Activated B cell treated with CpG ODN at 0.5 μM for 24 hours (primary cell): ENCODE measurements around the gene ST8SIA5. TPM values are rescaled to one million over a fixed set of nuclear protein-coding genes. Genes with fewer than 3 reads are reported as not detected.

Experiments
- ATAC-seq: fragments of 200-7000 bp; cut with Tn5 transposase; one replicate; pipeline ENCODE4 v1.10.0; 2021; ENCODE audit warnings: low read depth, mild to moderate bottlenecking, moderate library complexity
- CTCF ChIA-PET: fragments of 350-600 bp; sonication (Branson Sonifier 250); formaldehyde crosslinking; loops from one replicate; lab custom pipeline; 2021; ENCODE audit warnings: antibody characterized with exemption; lab: Charles Lee
- POLR2A ChIA-PET: fragments of 350-600 bp; sonication (Branson Sonifier 250); formaldehyde crosslinking; loops from one replicate; lab custom pipeline; 2021; ENCODE audit warnings: antibody characterized with exemption; lab: Charles Lee
- DNase-seq: peaks from one replicate; pipeline ENCODE4 v3.0.0; 2022
- H3K27ac Mint-ChIP-seq: one replicate; pipeline ENCODE4 v1.8.0; 2020; ENCODE audit warnings: mixed read lengths
- H3K27me3 Mint-ChIP-seq: one replicate; pipeline ENCODE4 v1.8.0; 2021; ENCODE audit warnings: mixed read lengths
- H3K36me3 Mint-ChIP-seq: one replicate; pipeline ENCODE4 v1.8.0; 2021; ENCODE audit warnings: low read depth, mixed read lengths
- H3K4me1 Mint-ChIP-seq: one replicate; pipeline ENCODE4 v1.8.0; 2021; ENCODE audit warnings: mixed read lengths
- H3K4me3 Mint-ChIP-seq: one replicate; pipeline ENCODE4 v1.8.0; 2020; ENCODE audit warnings: mild to moderate bottlenecking, mixed read lengths
- H3K9me3 Mint-ChIP-seq: one replicate; pipeline ENCODE4 v1.8.0; 2020; ENCODE audit warnings: mixed read lengths
- CTCF ChIP-seq: fragments of 200-600 bp; IDR thresholded peaks from one replicate; pipeline ENCODE4 v1.8.0; 2022; ENCODE audit warnings: antibody characterized with exemption, mild to moderate bottlenecking
- intact Hi-C: fragments of 100-400 bp; cut with micrococcal nuclease; formaldehyde crosslinking; loops from one replicate; pipeline ENCODE4 v1.15.1; 2024
- total RNA-seq: library from RNA; stranded (reverse); gene quantifications from 2 replicates; pipeline ENCODE4 v1.2.3, GENCODE V29; 2022

ST8SIA5 gene
- total RNA-seq, 1 donor from 2014 or later, result not detected

DNA sequence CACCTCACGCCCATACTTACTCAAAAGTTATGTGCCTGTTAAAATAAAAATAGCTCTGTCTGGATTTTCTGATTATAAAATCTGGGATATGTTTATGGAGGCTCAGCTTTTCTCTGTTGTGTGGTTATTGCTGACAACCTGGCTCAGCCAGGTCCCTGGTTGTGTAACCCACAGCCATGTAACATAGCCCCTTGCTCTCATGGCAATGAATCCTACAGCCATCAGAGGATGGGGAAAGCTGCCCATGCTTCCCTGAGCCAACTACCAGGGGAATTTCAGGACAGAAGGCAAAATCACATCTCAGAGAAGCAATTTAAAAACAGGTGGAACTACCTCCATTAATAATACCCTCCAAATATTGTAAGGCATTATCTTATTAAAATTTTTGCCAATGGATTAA is 29.7 kb downstream of the ST8SIA5 start:
- intact Hi-C loops, result no loop called here
- no peaks in the 10 kb centered on the region for H3K9me3 Mint-ChIP-seq
- TF ChIP-seq CTCF, result no peak
- no peaks in the 10 kb centered on the region for H3K4me1 Mint-ChIP-seq
- no peaks in the 10 kb centered on the region for H3K36me3 Mint-ChIP-seq
- ChIA-PET CTCF (no interaction called here), POLR2A (no interaction called here)
- H3K27ac Mint-ChIP-seq, result no peak overlapping the region
- ATAC-seq, result no peak
- H3K27me3 Mint-ChIP-seq, result no peaks in the 10 kb centered on the region
- no peak overlapping the region for H3K4me3 Mint-ChIP-seq
- no peak for DNase-seq

- no peaks in the 10 kb centered on the region for H3K4me1 Mint-ChIP-seq
- no peaks in the 10 kb centered on the region for H3K9me3 Mint-ChIP-seq
- H3K27me3 Mint-ChIP-seq, result no peaks in the 10 kb centered on the region
- no peak overlapping the region for H3K4me3 Mint-ChIP-seq
- no peaks in the 10 kb centered on the region for H3K36me3 Mint-ChIP-seq
- DNase-seq, result no peak
- POLR2A ChIA-PET, result no interaction called here
- intact Hi-C loops, result no loop called here
- TF ChIP-seq CTCF, result no peak
- no peak overlapping the region for H3K27ac Mint-ChIP-seq
- CTCF ChIA-PET, result no interaction called here
- no peak for ATAC-seq
Measured at GRCh38 chr18:46725310-46725709, 31.5 kb downstream of the ST8SIA5 start.

DNA sequence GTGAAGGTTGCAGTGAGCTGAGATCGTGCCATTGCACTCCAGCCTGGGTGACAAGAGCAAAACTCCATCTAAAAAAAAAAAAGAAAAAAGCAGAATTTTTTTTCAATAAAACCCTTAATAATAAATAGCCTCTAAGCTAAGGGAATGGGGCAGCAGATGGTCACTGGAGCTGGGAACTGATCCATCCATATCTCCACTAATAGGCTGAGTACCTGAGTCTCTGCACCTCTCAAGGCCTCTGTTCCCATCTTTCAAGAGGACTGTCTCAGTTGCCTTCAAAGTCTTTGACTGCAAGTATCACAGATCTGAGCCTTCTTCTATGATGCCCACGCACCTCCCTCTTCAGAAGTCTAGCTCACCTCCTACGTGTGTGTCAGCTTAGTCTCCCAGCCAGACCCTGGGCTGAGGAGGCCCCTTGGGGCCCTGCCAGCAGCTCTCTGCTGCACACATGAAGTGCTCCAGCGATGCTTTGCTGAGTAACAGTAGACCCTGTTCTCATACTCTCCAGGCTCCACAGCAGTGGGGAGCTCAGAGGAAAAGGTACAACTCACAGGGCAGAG is 32.9 kb downstream of the ST8SIA5 start:
- ChIA-PET CTCF (no interaction called here), POLR2A (no interaction called here)
- no peaks in the 10 kb centered on the region for H3K36me3 Mint-ChIP-seq
- no peak for ATAC-seq
- no peak overlapping the region for H3K4me3 Mint-ChIP-seq
- H3K27me3 Mint-ChIP-seq, result peaks cover 3% of the 10 kb centered on the region
- H3K9me3 Mint-ChIP-seq, result no peaks in the 10 kb centered on the region
- intact Hi-C loops, result no loop called here
- no peaks in the 10 kb centered on the region for H3K4me1 Mint-ChIP-seq
- DNase-seq, result no peak
- no peak overlapping the region for H3K27ac Mint-ChIP-seq
- no peak for TF ChIP-seq CTCF

GRCh38 chr18:46722051-46722450 is 34.8 kb downstream of the ST8SIA5 start:
- Mint-ChIP-seq H3K27me3 (peaks cover 3% of the 10 kb centered on the region), H3K27ac (no peak overlapping the region), H3K9me3 (no peaks in the 10 kb centered on the region), H3K4me3 (no peak overlapping the region), H3K36me3 (no peaks in the 10 kb centered on the region), H3K4me1 (no peaks in the 10 kb centered on the region)
- ChIA-PET CTCF (no interaction called here), POLR2A (no interaction called here)
- no peak for DNase-seq
- intact Hi-C loops, result no loop called here
- ATAC-seq, result no peak
- TF ChIP-seq CTCF, result no peak

DNA sequence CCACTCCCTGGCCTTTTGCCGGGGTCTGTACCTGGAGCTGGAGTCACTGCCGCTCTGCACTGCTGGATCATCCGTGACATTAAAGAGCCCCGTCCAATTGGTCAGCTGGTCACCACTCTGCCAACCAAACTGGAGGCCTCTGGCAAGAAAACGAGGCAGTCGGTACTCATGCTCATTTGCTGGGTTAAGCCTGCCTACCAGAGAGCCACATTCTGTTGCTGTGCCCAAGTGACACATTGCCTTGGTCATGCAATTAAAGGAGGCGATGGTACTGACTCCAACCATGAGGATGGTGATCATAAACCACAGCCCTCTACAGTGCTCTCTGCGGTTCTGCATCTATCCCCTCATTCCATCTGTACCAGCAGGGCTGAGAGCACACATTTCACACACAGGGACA is 35.5 kb downstream of the ST8SIA5 start:
- DNase-seq (no peak), ATAC-seq (no peak)
- CTCF ChIA-PET, result no interaction called here
- H3K9me3 Mint-ChIP-seq, result no peaks in the 10 kb centered on the region
- no peaks in the 10 kb centered on the region for H3K4me1 Mint-ChIP-seq
- peaks cover 3% of the 10 kb centered on the region for H3K27me3 Mint-ChIP-seq
- H3K36me3 Mint-ChIP-seq, result no peaks in the 10 kb centered on the region
- TF ChIP-seq CTCF, result no peak
- POLR2A ChIA-PET, result no interaction called here
- no peak overlapping the region for H3K27ac Mint-ChIP-seq
- H3K4me3 Mint-ChIP-seq, result no peak overlapping the region
- intact Hi-C loops, result no loop called here
